GM21737 (cell line): ENCODE data around the gene STXBP3.
"Not testable (repeated sequence)": the region's sequence is repeated elsewhere in the genome, so short reads cannot be mapped to it uniquely, and the experiment has no call there.

Experiments
- ATAC-seq: cut with Tn5 transposase; IDR thresholded peaks from one replicate; pipeline ENCODE4 v1.9.1; 2021; ENCODE audit warnings: mild to moderate bottlenecking, moderate library complexity; ENCODE audit not compliant: unreplicated experiment

Gene STXBP3

GRCh38 chr1:108746382-108747170 lies at the start of gene STXBP3:
STXBP3 (plus strand) TSS chr1:108746674; CDS start chr1:108746738, 64 bp downstream.
- peak; percentile 89 for ATAC-seq

GRCh38 chr1:108699375-108700332 lies 46.8 kb upstream of the STXBP3 start:
- no peak for ATAC-seq

- ATAC-seq = no peak
These were observed 45.2 kb upstream of the STXBP3 start for GRCh38 chr1:108701176-108701849.

- not testable (repeated sequence) for ATAC-seq
These were observed 44.4 kb upstream of the STXBP3 start for GRCh38 chr1:108702109-108702508.

GRCh38 chr1:108703939-108704338 lies 42.5 kb upstream of the STXBP3 start:
- no peak for ATAC-seq

- ATAC-seq = no peak
These were observed 42.0 kb upstream of the STXBP3 start for GRCh38 chr1:108704496-108704895.

- no peak for ATAC-seq
These were observed 39.8 kb upstream of the STXBP3 start for GRCh38 chr1:108706643-108707042.

GRCh38 chr1:108708691-108709660 lies 37.5 kb upstream of the STXBP3 start:
- ATAC-seq = no peak

GRCh38 chr1:108712606-108713150 lies 33.8 kb upstream of the STXBP3 start, which contains the start of gene FNDC7:
FNDC7 (plus strand) TSS chr1:108712908; CDS start chr1:108712934, 26 bp downstream.
- ATAC-seq = no peak

- no peak for ATAC-seq
These were observed 30.5 kb upstream of the STXBP3 start for GRCh38 chr1:108715932-108716331.

- no peak for ATAC-seq
These were observed 29.8 kb upstream of the STXBP3 start for GRCh38 chr1:108716437-108717230.

GRCh38 chr1:108717774-108718316 lies 28.6 kb upstream of the STXBP3 start:
- ATAC-seq = no peak

GRCh38 chr1:108718927-108719655 lies 27.4 kb upstream of the STXBP3 start:
- no peak for ATAC-seq

- no peak for ATAC-seq
These were observed 26.6 kb upstream of the STXBP3 start for GRCh38 chr1:108719656-108720435.

- ATAC-seq = no peak
These were observed 24.2 kb upstream of the STXBP3 start for GRCh38 chr1:108722292-108722691.

GRCh38 chr1:108725906-108726305 lies 20.6 kb upstream of the STXBP3 start:
- ATAC-seq = no peak

GRCh38 chr1:108728327-108728923 lies 18.0 kb upstream of the STXBP3 start:
- ATAC-seq = no peak
